SK-N-SH treated with all-trans-retinoic acid at 6 μM for 48 hours (cell line): ENCODE results near the gene TRAP1.

Source experiments
- ATAC-seq: fragments of 200-7000 bp; cut with Tn5 transposase; 3 replicates; pipeline ENCODE4 v1.9.1; 2020; ENCODE audit warnings: mild to moderate bottlenecking, moderate library complexity
- BACH2 ChIP-seq: fragments of 250-450 bp; sonication (Bioruptor Pico); IDR thresholded peaks from 2 replicates; pipeline ENCODE4 v1.9.0; 2021; ENCODE audit warnings: mild to moderate bottlenecking, borderline replicate concordance
- CSDC2 ChIP-seq: fragments of 250-450 bp; sonication (Bioruptor Pico); IDR thresholded peaks from 2 replicates; pipeline ENCODE4 v1.5.0; 2020; ENCODE audit warnings: mild to moderate bottlenecking, moderate library complexity
- ESRRG ChIP-seq: fragments of 250-450 bp; sonication (Bioruptor Pico); IDR thresholded peaks from 2 replicates; pipeline ENCODE4 v1.6.1; 2021; ENCODE audit warnings: mild to moderate bottlenecking
- GLIS3 ChIP-seq: fragments of 250-450 bp; sonication (Bioruptor Pico); IDR thresholded peaks from 2 replicates; pipeline ENCODE4 v1.5.0; 2020; ENCODE audit warnings: mild to moderate bottlenecking, moderate library complexity
- ISL1 ChIP-seq: fragments of 250-450 bp; sonication (Bioruptor Pico); IDR thresholded peaks from 2 replicates; pipeline ENCODE4 v2.1.2; 2022; ENCODE audit warnings: mild to moderate bottlenecking, moderate library complexity
- OSR1 ChIP-seq: fragments of 250-450 bp; sonication (Bioruptor Pico); IDR thresholded peaks from 2 replicates; pipeline ENCODE4 v1.8.0; 2022; ENCODE audit warnings: moderate library complexity, mild to moderate bottlenecking, inconsistent platforms
- PATZ1 ChIP-seq: fragments of 250-450 bp; sonication (Bioruptor Pico); IDR thresholded peaks from 2 replicates; pipeline ENCODE4 v1.8.0; 2020; ENCODE audit warnings: mild to moderate bottlenecking, moderate library complexity, borderline replicate concordance
- POU6F1 ChIP-seq: fragments of 250-450 bp; sonication (Bioruptor Pico); IDR thresholded peaks from 2 replicates; pipeline ENCODE4 v1.8.0; 2021; ENCODE audit warnings: low read depth, mild to moderate bottlenecking, moderate library complexity, borderline replicate concordance
- PPARA ChIP-seq: fragments of 250-450 bp; sonication (Bioruptor Pico); IDR thresholded peaks from 2 replicates; pipeline ENCODE4 v1.5.0; 2020; ENCODE audit warnings: mild to moderate bottlenecking, borderline replicate concordance
- RARB ChIP-seq: fragments of 250-450 bp; sonication (Bioruptor Pico); IDR thresholded peaks from 2 replicates; pipeline ENCODE4 v1.8.0; 2021; ENCODE audit warnings: mild to moderate bottlenecking, moderate library complexity
- SNAI2 ChIP-seq: fragments of 250-450 bp; sonication (Bioruptor Pico); IDR thresholded peaks from 2 replicates; pipeline ENCODE4 v1.5.0; 2020; ENCODE audit warnings: mild to moderate bottlenecking, moderate library complexity
- TCF4 ChIP-seq: fragments of 250-450 bp; sonication (Bioruptor Pico); IDR thresholded peaks from 2 replicates; pipeline ENCODE4 v1.8.0; 2021; ENCODE audit warnings: mild to moderate bottlenecking, moderate library complexity, borderline replicate concordance
- TOX ChIP-seq: fragments of 250-450 bp; sonication (Bioruptor Pico); IDR thresholded peaks from 2 replicates; pipeline ENCODE4 v1.8.0; 2021; ENCODE audit warnings: mild to moderate bottlenecking, moderate library complexity, borderline replicate concordance
- TSHZ2 ChIP-seq: fragments of 250-450 bp; sonication (Bioruptor Pico); IDR thresholded peaks from 2 replicates; pipeline ENCODE4 v1.5.0; 2020; ENCODE audit warnings: mild to moderate bottlenecking, moderate library complexity
- ZC3H10 ChIP-seq: fragments of 250-450 bp; sonication (Bioruptor Pico); IDR thresholded peaks from 2 replicates; pipeline ENCODE4 v1.5.1; 2021; ENCODE audit warnings: mild to moderate bottlenecking, moderate library complexity
- ZFP3 ChIP-seq: fragments of 250-450 bp; sonication (Bioruptor Pico); IDR thresholded peaks from 2 replicates; pipeline ENCODE4 v1.5.0; 2020; ENCODE audit warnings: mild to moderate bottlenecking, moderate library complexity
- ZFP30 ChIP-seq: fragments of 450-650 bp; formaldehyde crosslinking; IDR thresholded peaks from 2 replicates; pipeline ENCODE4 v1.5.0; 2022; ENCODE audit warnings: mild to moderate bottlenecking, moderate library complexity
- ZNF565 ChIP-seq: fragments of 450-650 bp; formaldehyde crosslinking; conservative IDR thresholded peaks from 2 replicates; pipeline ENCODE4 v1.5.0; 2020; ENCODE audit warnings: low read depth, mild to moderate bottlenecking, moderate library complexity
- ZNF8 ChIP-seq: fragments of 450-650 bp; formaldehyde crosslinking; IDR thresholded peaks from 2 replicates; pipeline ENCODE4 v1.5.0; 2020; ENCODE audit warnings: mild to moderate bottlenecking, moderate library complexity
- TF ChIP-seq, protein P1 (sequence below): fragments of 250-450 bp; sonication (Bioruptor Pico); IDR thresholded peaks from 2 replicates; pipeline ENCODE4 v1.5.1; 2020; ENCODE audit warnings: low read depth, mild to moderate bottlenecking, moderate library complexity
- TF ChIP-seq, protein P2 (sequence below): fragments of 250-450 bp; sonication (Bioruptor Pico); IDR thresholded peaks from 2 replicates; pipeline ENCODE4 v1.5.1; 2021; ENCODE audit warnings: mild to moderate bottlenecking, moderate library complexity

Gene TRAP1

DNA sequence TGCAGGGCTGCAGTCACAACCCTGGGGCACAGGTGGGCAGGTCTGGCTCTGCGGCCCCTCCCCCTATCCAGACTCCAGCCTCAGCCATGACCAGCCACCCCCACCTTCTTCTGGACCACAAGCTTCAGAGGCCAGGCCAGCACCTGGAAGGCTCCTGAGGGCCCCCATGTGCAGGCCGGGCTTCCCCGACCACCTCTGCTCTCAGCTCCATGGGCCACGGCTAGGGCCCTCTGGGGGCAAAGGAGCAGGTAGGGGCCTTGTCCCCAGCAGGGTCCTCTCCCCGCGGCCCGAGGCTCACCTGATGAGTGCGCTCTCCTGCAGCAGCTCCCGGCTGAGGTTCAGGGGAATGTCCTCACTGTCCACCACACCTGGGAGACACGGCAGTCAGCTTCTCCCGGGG, 45.9 kb downstream of the TRAP1 start:
- TF ChIP-seq ISL1 (CRISPR knock-in tag) = no peak
- TF ChIP-seq RARB (CRISPR knock-in tag) = no peak
- no peak for TF ChIP-seq SNAI2 (CRISPR knock-in tag)
- no peak for TF ChIP-seq PATZ1 (CRISPR knock-in tag)
- TF ChIP-seq ZNF565 = no peak
- TF ChIP-seq OSR1 (CRISPR knock-in tag) = no peak
- TF ChIP-seq PPARA (CRISPR knock-in tag) = no peak
- no peak for TF ChIP-seq ZC3H10 (CRISPR knock-in tag)
- no peak for TF ChIP-seq BACH2 (CRISPR knock-in tag)
- TF ChIP-seq, protein P1, sequence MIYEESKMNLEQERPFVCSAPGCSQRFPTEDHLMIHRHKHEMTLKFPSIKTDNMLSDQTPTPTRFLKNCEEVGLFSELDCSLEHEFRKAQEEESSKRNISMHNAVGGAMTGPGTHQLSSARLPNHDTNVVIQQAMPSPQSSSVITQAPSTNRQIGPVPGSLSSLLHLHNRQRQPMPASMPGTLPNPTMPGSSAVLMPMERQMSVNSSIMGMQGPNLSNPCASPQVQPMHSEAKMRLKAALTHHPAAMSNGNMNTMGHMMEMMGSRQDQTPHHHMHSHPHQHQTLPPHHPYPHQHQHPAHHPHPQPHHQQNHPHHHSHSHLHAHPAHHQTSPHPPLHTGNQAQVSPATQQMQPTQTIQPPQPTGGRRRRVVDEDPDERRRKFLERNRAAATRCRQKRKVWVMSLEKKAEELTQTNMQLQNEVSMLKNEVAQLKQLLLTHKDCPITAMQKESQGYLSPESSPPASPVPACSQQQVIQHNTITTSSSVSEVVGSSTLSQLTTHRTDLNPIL = no peak
- no peak for TF ChIP-seq TSHZ2
- no peak for ATAC-seq

DNA sequence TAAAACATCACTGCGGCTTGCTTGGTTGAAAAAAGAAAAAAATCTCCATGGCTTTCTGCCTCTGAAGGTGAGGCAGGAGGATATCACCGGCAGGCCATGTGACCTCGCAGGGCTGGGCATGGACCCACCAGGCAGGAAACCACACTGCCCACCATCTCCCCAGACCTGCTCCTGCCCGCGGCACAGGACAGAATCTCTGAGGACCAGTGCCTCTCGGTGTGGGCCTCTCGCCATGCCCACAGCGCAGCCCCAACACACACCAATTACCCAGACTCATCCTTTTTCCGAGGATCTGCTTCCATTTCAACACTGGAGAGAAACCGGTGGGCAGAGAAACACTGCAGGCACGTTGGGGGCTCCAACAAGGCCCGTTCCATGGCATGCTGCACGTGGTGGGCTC, 46.6 kb downstream of the TRAP1 start:
- no peak for ATAC-seq
- no peak for TF ChIP-seq ISL1 (CRISPR knock-in tag)
- no peak for TF ChIP-seq ZFP30 (CRISPR knock-in tag)
- TF ChIP-seq ZFP3 (CRISPR knock-in tag) = no peak
- TF ChIP-seq POU6F1 (CRISPR knock-in tag) = no peak
- TF ChIP-seq OSR1 (CRISPR knock-in tag) = no peak
- TF ChIP-seq, protein P1 = no peak
- no peak for TF ChIP-seq BACH2 (CRISPR knock-in tag)
- TF ChIP-seq, all 23 proteins: peak for 0

- TF ChIP-seq ESRRG (CRISPR knock-in tag) (no peak), OSR1 (CRISPR knock-in tag) (no peak), ZFP30 (CRISPR knock-in tag) (no peak), ISL1 (CRISPR knock-in tag) (no peak), POU6F1 (CRISPR knock-in tag) (no peak), TOX (CRISPR knock-in tag) (no peak), RARB (CRISPR knock-in tag) (no peak), CSDC2 (no peak), GLIS3 (no peak)
- no peak for ATAC-seq
These were observed 48.2 kb downstream of the TRAP1 start for GRCh38 chr16:3669082-3669481.

GRCh38 chr16:3668626-3669025, 48.7 kb downstream of the TRAP1 start:
- no peak for ATAC-seq
- no peak for TF ChIP-seq ISL1 (CRISPR knock-in tag)
- TF ChIP-seq TSHZ2 = no peak
- no peak for TF ChIP-seq TCF4 (CRISPR knock-in tag)
- no peak for TF ChIP-seq ZNF565
- TF ChIP-seq, protein P2, sequence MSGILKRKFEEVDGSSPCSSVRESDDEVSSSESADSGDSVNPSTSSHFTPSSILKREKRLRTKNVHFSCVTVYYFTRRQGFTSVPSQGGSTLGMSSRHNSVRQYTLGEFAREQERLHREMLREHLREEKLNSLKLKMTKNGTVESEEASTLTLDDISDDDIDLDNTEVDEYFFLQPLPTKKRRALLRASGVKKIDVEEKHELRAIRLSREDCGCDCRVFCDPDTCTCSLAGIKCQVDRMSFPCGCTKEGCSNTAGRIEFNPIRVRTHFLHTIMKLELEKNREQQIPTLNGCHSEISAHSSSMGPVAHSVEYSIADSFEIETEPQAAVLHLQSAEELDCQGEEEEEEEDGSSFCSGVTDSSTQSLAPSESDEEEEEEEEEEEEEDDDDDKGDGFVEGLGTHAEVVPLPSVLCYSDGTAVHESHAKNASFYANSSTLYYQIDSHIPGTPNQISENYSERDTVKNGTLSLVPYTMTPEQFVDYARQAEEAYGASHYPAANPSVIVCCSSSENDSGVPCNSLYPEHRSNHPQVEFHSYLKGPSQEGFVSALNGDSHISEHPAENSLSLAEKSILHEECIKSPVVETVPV (CRISPR knock-in tag) = no peak
- no peak for TF ChIP-seq ESRRG (CRISPR knock-in tag)
- TF ChIP-seq TOX (CRISPR knock-in tag) = no peak
- no peak for TF ChIP-seq OSR1 (CRISPR knock-in tag)
- TF ChIP-seq ZNF8 (CRISPR knock-in tag) = no peak
